Omental fat pad (tissue), 4 donors: ENCODE results near the gene ATF3. TPM values are rescaled to one million over a fixed set of nuclear protein-coding genes. Genes with fewer than 3 reads are reported as not detected.
"Not testable (repeated sequence)": the region's sequence is repeated elsewhere in the genome, so short reads cannot be mapped to it uniquely, and the experiment has no call there.

Experiments
- ATAC-seq: fragments of 150-250 bp; one replicate; pipeline ENCODE4 v1.9.1; 2016; ENCODE audit warnings: mild to moderate bottlenecking, moderate library complexity; ENCODE audit not compliant: low FRiP score
- DNase-seq: peaks from one replicate; pipeline ENCODE4 v3.0.0-alpha.2; 2019; ENCODE audit warnings: low spot score
- total RNA-seq, 4 donors: library from RNA; depleted of rRNA; stranded (reverse); fragments of >200 nt; gene quantifications; one replicate each; pipeline ENCODE4 v1.1.0, GENCODE V29; 2016
- TF ChIP-seq, protein P1 (sequence below), 3 donors: fragments of 450-650 bp; IDR thresholded peaks; one replicate each; pipeline ENCODE4 v1.5.1; 2016 to 2017; ENCODE audit warnings: antibody characterized with exemption in 3 of 3, mild to moderate bottlenecking in 3 of 3, moderate library complexity in 2 of 3

Gene ATF3
- total RNA-seq, 4 donors from 2014 or later, result 41.5 to 229 (median 77.5) TPM

DNA sequence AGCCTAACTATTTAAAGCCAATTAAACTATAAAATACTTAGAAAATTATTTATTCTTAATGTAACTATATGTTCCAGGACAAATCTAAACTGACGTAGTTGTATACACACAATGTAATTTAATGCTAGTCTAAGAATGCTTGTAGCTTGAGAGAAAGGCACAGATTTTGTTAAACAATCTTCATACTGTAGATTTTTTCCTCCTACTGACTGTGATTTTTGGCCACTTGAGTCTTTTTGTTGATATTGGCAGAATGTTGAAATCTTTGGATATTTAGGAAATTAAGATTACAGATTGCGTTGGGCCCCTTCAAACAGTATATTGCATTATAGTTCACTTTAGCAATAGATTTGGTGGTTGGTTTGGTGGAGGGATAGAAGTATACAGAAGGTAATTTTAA is 40.5 kb downstream of the ATF3 start:
- ATAC-seq, result no peak
- TF ChIP-seq, protein P1, sequence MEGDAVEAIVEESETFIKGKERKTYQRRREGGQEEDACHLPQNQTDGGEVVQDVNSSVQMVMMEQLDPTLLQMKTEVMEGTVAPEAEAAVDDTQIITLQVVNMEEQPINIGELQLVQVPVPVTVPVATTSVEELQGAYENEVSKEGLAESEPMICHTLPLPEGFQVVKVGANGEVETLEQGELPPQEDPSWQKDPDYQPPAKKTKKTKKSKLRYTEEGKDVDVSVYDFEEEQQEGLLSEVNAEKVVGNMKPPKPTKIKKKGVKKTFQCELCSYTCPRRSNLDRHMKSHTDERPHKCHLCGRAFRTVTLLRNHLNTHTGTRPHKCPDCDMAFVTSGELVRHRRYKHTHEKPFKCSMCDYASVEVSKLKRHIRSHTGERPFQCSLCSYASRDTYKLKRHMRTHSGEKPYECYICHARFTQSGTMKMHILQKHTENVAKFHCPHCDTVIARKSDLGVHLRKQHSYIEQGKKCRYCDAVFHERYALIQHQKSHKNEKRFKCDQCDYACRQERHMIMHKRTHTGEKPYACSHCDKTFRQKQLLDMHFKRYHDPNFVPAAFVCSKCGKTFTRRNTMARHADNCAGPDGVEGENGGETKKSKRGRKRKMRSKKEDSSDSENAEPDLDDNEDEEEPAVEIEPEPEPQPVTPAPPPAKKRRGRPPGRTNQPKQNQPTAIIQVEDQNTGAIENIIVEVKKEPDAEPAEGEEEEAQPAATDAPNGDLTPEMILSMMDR (IDR thresholded peaks at IDR 0.05), result no peak
- DNase-seq, result no peak

GRCh38 chr1:212650228-212650627 is 41.7 kb downstream of the ATF3 start:
- DNase-seq (no peak), ATAC-seq (no peak)
- TF ChIP-seq, protein P1 (IDR thresholded peaks at IDR 0.05), result no peak

DNA sequence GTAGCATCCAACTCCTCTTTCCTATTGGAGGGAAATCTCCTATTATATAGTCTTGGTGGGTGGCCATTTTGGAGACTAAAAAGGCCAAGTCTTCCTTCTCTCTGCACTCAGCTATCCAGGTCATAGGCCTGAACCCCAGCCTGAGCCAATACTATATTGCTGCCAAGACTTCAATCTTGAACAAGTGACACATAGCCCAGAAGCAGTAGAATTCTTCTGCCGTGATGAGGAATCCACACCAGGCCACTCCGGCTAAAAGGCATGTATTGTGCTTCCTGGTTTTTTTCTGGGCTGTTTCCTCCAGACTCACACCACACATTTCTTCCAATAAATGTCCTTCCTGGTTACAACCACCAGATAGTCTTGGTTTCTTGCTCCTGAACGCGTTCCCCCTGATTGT is 43.0 kb downstream of the ATF3 start:
- DNase-seq (no peak), ATAC-seq (no peak)
- TF ChIP-seq, protein P1 (IDR thresholded peaks at IDR 0.05), result no peak

DNA sequence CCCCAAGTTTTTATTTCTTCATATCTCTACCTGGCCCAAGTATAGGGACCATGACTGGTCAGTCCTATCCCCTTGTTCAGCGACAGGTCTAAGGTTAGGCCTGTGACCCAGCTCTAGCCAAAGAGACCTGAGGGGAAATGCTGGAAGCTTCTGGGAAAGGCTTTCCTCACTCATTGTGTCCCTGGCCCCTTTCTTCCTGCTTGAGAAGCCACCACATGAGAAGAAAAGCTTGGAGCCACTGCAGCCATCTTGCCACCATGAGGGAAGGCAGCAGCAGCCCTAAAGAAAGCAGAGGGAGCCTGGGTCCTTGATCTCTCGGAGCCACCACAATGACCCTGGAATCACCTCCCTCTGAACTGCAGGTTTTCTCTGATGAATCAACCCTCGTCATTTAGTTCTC is 43.4 kb downstream of the ATF3 start:
- ATAC-seq (no peak), DNase-seq (no peak)
- TF ChIP-seq, protein P1 (IDR thresholded peaks at IDR 0.05), result no peak

DNA sequence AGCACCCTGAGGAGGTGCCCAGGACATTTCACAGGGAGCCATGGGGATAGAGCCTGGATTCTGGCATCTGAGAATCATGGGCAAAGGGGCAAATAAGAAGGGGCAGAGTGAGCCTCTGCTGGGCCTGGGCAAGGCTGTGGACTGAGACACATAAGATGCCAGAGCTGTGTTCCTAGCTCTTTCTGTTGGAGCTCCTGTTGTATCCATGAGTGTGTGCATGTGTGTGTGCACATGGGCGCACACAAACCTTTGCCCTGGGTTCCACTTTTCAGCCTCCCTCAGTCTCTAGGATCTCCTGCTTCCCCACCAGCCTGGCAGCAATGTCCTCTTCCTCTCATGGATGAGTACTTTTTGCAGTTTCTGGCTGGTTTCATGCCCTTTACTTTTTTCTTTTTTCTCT is 44.0 kb downstream of the ATF3 start:
- ATAC-seq (no peak), DNase-seq (no peak)
- TF ChIP-seq, protein P1 (IDR thresholded peaks at IDR 0.05), result no peak

DNA sequence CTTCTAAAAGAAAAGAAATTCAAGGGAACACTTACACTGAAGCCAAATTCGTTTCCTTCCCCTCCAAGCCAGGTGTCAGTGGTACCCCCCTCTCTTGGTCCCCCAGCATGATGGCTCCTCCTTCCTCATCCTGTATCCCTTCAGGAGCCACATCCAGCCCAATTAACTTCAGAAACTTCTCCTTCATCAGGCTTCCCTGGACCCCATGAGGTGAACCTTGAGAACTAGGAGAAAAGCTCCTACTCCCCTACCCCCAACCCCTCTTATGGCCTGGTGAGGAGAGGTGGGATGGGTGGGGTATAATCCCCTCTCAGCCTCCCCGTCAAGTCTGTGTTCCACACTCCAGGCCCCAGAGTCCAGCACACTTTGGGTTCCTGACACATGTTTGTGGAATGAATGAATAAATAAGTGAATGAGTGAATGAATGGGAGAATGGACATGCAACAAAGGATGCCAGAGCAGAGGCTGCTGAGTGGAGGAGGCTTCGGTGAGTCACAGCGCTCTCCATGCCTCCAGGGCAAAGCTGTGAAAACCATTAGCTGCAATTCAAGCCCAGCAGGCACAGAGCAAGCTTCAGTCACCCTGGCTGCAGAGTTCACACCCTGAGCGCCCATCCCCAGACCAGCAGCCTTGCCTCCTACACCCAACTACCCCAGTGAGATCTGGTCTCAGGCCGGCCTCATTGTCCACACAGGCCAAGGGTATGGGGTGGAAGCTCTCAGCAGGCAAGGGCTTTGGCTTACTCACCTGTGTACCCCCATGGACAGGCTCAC is 47.3 kb downstream of the ATF3 start:
- TF ChIP-seq, protein P1 (IDR thresholded peaks at IDR 0.05), result no peak
- DNase-seq (no peak), ATAC-seq (no peak)

DNA sequence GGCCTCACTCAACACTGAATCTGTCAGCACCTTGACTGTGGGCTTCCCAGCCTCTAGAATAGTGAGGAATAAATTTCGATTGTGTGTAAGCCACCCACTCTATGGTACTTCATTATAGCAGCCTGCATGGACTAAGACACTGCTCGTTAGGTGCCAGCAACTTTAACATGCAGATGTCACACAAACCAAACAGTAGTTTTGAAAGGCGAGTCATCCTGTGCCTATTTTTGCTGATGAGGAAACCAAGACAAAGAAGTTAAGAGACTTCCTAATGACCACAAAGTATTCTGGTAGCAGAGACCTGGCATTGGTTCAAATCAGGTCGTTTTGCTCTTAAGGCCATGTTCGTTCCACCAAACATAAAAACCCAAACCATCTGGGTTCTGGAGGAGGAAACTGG is 48.2 kb downstream of the ATF3 start:
- TF ChIP-seq, protein P1 (IDR thresholded peaks at IDR 0.05), result no peak
- ATAC-seq, result no peak
- no peak for DNase-seq

DNA sequence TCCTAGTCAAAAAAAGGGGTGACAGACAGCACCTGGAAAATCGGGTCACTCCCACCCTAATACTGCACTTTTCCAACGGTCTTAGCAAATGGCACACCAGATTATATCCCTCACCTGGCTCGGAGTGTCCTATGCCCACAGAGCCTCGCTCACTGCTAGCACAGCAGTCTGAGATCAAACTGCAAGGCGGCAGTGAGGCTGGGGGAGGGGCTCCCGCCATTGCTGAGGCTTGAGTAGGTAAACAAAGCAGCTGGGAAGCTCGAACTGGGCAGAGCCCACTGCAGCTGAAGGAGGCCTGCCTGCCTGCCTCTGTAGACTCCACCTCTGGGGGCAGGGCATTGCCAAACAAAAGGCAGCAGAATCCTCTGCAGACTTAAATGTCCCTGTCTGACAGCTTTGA is 49.7 kb downstream of the ATF3 start:
- ATAC-seq, DNase-seq: not testable (repeated sequence)
